Hematopoietic multipotent progenitor cell treated with erythropoietin and hydrocortisone succinate and interleukin-3 and kit ligand, for 4 days (in vitro differentiated cells): ENCODE data around the gene PDLIM4.
A peak's percentile ranks its signal among the peaks of the same experiment; 100 is the strongest.

Source experiments
- DNase-seq: peaks from one replicate; pipeline ENCODE4 v3.0.0-alpha.2; 2015

PDLIM4 gene, protein sequence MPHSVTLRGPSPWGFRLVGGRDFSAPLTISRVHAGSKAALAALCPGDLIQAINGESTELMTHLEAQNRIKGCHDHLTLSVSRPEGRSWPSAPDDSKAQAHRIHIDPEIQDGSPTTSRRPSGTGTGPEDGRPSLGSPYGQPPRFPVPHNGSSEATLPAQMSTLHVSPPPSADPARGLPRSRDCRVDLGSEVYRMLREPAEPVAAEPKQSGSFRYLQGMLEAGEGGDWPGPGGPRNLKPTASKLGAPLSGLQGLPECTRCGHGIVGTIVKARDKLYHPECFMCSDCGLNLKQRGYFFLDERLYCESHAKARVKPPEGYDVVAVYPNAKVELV

DNA sequence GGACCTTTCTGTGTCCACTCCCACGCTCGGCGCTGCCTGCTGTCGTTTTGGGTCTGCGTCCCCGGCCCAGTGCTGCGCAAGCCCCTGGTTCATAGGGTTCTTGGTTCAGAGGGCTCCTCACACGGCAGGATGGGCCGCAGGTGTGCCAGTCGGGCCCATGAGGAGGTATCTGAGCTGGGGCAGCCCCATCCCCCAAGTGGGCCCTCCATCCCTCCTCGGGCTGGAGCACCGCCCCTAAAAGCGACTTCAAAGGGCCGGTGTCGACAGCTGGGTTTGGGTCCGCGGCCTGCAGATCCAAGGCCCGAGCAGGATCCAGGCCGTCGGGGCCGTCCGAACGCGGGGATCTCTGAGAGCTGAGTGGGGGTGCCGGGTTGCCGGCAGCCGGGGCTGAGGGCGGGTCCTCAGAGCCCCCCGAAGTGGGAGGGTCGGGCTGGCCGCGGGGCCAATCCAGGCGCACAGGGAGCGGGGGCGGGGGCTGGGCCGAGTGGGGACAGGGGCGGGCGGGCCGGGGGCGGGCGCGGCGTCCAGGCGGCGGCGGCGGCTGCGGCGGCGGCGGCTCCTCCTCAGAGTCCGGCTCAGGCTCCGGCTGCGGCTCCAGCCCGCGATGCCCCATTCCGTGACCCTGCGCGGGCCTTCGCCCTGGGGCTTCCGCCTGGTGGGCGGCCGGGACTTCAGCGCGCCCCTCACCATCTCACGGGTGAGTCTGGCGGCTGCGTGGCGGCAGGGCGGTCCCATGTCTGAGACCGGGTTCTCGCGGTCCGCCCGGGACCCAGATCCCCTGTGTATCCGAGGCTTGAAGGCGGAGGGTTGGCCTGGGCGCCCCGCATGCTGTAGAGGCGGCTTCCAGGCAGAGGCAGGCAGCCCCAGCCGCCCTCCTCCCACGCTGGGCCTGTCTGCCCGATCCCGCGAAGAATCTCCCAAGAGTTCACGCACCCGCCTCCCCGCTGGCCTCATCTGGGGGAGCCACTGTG lies at the start of gene PDLIM4:
PDLIM4 (plus strand) TSS at position 566 of the 971 bp plus-strand sequence; CDS start at position 605, 39 bp downstream.
- no peak for DNase-seq

DNA sequence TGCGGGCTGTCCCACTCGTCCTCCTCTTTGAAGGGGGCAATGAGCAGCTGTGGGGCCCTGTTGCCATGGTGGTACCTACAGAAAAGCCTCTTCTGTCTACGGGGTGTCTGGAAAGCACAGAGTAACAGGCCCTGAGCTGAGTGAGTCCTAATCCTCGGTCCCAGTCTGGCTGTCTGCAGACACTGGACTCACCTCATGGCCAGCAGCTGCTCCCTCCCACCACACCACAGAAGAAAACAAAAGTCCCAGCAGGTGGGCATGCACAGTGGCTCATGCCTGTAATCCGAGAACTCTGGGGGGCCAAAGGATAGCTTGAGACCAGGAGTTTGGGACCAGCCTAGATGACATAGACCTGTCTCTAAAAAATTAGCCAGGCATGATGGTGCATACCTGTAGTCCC lies 49.7 kb upstream of the PDLIM4 start:
- DNase-seq: no peak

DNA sequence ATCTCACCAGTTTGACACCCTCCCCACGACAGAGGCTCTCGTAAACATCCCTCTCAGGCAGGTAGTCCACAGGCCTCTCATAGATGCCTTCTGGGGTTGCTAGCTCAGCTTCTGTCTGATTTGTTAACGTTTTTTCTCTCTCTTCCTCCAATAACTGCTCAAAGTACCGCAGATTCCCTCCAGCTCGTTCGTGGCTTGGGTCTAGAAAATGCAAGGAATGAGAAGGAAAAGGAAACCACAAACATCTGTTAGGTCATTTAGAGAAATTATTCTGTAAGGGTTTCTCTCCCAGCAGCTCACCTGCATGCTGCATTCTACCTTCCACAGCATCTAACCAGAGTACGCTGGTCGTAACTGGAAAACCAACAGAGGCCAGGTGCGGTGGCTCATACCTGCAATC lies 48.4 kb upstream of the PDLIM4 start:
- no peak for DNase-seq

DNA sequence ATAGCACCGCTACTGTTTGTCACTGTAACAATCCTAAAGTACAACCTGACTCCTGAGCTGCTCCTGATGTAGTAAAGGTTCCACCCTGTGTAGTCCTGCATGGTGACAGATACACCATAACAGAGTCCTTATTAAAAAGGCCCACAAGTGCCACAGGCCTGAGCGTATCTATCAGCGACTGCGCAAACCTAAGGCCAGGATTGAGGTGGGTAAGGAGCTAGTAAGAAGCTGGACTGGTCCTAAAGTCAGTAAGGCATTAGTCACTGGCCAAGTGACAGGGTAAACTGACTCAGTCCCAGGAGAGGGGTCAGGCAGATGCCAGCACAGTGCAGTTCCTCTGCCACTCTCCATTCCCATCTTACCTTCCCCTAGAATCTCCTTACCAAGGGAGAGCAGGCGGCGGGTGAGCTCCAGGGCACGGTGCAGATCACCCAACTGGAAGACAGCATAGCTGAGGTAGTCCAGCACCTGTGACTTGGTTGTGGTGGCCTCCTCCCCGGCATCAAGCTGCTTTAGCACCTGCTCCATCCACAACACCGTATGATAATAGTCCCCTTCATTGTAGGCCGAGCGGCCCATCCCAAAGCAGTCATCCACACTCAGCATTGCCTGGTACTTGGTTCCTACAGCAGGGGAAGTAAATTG lies 47.5 kb upstream of the PDLIM4 start:
- no peak for DNase-seq

DNA sequence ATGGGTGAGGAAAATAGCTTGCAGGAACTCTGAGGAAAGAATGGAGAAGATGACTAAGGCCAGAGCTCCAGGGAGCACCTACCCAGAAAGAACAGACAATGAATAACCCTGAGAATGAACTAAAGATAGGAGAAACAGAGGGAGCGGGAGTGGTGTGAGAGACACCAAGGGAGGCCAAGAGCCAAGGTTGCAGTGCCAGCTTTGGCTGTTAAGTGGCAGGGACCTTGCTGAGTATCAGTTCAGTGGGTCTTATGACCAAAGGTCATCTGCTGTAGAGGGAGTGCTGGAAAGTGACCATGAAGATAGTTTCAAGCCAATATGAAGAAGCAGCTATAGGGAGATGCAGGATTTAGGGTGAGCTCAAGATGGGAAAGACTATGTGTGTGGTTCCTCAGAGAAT lies 46.6 kb upstream of the PDLIM4 start:
- no peak for DNase-seq

DNA sequence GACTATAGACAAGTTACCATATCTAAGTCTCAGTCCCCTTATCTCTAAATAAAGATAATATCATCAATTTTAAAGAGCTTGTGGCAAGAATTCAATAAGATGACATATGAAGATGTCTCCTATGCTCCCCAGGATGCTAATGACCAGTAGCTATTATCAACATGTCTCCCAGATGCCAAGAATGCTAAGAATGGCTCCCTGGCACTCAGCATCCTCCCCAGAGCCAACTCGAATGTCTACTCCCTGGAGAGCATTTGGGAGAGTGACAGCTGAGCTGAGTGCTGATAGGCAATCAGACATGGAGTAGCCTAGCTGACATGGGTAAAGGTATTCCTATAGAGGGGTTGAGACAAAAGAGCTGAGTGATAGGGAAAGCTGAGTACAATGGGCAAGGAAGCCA lies 45.7 kb upstream of the PDLIM4 start:
- DNase-seq: no peak

DNA sequence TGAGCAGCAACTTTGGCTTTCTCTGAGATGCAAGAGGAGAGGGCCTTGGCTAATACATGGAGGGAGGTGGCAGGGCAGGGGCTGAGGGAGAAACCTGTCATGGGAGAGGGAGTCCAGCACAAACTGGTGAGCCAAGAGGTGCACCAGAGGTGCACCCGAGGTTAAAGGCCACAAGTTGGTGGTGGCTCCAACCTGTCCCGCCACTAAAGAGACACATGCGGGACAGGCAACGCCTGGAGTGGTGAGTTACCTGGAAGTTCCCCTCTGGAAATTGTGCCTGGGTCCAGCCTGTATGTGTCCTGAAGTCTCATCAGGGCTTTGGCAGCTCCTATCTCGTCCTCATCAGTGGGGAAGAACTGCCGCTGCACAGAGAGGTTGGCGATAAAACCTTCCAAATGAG lies 43.8 kb upstream of the PDLIM4 start:
- DNase-seq: no peak

DNA sequence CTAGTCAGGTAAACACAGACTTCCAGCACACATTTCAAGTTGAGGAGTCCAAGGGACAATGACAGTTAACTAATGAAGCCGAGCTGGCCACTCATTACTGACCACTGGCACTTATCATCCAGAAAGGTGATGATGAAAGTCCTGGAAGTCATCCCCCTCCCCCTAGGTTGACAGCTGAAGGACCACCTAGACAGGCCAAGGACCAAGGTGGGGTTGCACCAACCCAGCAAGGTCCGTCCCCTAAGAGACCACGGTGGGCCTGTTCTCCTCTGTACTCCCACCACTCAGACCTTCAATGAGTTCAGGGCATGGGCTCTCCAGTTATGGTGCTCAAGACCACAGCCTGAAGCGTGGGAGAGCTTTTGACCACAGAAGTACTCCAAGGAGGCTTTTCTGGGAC lies 43.0 kb upstream of the PDLIM4 start:
- no peak for DNase-seq

DNA sequence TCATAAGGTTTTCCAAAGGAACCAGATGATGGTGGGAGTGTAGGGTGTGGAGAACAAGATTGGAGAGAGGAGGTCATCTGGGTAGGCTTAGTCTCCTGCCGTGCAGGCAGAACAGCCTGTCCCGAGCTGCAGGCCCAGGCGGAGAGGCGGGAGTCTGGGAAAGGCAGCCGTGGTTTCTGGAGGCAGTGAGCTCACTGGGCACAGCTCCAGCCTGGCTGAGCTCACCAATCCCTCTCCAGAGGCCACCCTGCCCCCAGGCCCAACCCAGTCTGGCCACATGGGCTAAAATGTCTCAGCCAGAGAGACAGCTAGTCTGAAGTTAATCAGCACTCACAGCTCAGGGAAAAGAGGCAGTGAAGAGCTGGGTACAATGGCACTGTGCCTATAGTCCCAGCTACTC lies 42.2 kb upstream of the PDLIM4 start:
- DNase-seq: no peak

DNA sequence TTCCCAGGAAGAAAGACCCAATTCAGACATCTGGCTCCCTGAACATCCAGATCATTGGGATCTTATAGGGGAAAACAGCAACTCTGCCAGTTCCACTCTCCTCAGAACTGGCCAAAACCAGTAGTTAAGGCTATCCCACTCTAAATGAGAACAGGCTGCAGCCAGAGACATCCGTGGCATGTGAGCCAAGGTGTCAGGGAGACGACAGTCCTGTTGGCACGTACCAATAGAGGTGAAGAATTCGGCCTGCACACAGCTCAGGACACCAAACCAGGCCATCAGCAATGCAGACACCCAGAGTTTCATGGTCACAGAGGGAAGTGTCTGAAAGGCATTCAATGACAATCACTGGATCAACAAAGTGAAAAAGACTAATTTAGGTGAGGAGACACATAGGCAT lies 39.2 kb upstream of the PDLIM4 start:
- no peak for DNase-seq

DNA sequence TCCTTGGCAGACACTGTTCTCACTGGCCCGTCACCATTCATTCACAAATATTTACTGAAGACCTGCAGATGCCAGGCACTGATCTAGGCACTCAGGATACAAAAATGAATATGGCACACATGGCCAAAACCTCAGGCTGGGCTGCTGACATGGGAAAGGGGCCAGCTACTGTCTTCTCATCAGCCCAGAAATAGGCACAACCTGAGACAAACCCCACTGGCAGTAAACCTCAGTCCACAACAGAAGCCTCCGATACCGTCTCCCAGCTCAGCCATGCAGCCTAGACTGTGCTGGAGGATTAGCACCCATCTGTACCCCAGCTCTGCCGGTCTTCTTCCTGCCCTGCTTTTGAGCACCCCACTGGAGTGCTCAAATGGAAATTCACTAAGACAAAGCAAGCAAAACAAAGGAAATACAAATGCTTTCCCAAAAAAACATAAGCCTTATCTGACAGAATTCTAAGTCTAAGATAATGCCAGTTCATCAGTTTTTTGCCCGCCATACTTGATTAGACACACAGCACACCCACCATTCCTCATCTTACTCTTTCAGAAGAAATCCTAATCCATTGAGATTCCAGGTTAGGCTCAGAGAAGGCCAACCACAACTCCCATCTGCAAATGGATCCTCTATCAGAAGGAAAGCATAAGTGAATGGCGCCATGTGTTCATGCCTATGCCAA lies 38.1 kb upstream of the PDLIM4 start:
- no peak for DNase-seq

DNA sequence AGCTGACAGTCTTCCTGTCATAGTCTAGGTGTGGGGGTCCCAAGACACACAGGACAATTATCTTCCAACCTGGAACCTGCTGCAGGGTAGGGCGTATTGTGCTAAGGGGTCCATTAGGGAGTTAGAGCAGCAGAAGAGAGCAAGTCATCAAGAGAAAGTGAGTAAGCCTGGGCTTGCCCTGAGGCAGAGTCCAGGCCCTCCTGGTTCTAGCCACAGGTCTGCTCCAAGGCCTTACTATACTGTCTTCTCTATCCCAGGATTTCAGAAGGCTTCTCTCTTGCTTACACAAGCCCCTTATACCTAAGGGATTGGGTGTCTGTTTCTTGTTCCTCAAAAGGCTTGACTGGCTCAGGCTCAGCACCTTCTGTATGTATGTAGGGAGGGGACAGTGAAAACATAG lies 37.5 kb upstream of the PDLIM4 start:
- DNase-seq: no peak

DNA sequence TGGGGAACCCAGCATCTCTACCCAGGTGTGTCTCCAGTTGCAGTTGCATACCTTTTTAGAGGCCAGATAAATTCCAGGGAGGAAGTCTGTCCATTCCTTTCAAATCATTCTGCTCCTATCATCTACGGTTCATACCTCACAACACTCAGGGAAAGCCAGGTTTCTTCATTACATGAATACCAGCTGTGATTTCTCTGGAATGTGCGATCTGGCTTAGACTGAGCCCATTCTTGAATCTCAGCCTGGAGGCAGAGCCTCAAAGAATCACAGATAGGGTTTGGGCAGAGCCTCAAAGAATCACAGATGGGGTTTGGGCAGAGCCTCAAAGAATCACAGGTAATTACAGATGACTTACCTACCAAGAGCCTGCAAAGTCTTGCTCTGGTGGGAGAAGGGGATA lies 37.0 kb upstream of the PDLIM4 start:
- no peak for DNase-seq

DNA sequence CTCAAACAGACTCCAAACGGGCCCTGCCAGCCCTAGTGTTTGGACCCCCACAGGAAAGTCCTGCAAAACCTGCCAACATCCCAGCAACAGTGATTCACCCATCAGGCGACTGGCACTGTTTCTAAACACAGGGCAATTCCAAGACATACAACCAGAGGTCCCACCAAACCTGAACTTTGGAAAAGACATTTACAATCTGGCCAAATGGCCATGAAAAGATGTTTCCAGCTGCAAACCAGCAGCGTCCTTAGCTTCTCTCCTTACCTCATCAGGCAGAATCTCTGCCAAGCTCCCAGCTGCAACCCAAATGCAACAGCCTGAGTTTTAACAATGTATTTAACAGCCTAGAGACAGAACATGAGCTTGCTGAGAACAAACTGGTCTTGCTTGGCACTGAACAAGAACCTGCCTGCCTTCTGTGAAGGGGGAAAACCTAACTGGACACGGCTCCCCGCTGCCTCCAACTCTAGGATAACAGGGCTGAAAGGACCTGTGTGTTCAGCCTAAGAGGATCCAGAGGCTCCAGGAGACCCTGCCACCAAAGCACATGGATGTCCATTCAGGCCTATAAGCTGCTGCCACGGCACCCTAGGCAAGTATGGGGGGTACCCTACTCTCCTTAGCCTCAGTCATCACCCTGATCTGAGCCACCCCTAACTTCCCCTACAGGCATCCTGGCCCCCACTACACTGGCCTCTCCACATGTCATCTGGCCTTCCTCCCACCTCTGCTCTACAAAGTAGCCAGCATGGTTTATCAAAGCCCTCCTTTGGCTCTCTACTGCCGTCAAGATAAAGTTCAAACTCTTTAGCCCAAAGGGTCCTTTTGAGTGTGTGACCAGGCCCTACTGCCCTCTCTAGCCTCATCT lies 35.5 kb upstream of the PDLIM4 start:
- no peak for DNase-seq

DNA sequence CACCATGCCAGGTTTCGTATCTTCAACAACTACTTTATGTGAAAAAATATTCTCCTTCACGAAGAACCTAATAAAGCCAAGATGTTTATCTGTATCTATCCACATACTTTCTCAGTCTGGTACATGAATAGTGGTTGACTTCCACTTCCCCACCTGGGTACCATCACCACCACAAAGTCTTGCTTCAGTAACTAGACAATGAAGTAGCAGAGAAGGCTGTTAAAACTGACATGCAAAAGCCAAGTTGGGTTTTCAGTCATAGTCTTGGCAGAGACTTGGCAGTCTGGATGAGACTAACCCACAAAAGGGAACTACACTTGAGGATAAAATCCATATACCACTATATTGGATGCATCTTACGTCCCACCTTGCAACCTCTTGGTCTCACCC lies 34.9 kb upstream of the PDLIM4 start:
- no peak for DNase-seq

DNA sequence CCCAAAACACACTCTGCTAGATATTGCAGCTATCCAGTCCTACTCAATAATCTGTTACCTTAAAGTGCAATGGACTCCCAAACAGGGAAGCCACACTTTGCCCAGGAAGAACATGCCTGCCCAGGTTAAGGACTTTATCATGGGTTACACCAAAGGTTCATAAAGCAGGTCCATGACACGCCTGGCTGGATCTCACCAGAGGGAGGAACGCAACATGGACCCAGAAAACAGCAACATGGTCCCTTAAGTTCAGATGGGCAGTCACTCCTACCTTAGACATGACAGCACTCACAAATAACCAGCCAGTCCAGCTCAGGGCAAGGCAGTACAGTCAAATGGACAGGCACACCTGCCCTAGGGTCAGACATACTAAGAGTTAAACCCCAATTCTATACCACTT lies 33.6 kb upstream of the PDLIM4 start:
- DNase-seq: no peak

DNA sequence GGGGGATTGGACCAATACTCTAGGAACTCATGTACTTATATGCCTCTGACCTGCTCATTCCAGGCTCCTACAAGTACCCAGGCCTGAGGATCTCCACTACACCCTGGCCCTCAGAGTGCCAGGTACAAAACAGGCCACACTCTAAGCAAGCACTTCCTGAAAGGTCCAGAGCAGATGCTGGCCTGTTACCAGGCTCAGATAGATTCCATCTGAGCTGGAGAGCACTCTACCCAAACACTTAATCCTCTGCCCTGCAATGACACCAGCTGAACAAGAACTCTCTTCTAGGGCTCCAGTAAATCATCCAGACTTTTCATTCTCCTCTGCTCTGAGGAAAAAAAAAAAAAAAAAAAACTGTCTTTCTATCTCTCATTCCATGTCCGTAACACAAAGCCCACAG lies 32.8 kb upstream of the PDLIM4 start:
- no peak for DNase-seq

DNA sequence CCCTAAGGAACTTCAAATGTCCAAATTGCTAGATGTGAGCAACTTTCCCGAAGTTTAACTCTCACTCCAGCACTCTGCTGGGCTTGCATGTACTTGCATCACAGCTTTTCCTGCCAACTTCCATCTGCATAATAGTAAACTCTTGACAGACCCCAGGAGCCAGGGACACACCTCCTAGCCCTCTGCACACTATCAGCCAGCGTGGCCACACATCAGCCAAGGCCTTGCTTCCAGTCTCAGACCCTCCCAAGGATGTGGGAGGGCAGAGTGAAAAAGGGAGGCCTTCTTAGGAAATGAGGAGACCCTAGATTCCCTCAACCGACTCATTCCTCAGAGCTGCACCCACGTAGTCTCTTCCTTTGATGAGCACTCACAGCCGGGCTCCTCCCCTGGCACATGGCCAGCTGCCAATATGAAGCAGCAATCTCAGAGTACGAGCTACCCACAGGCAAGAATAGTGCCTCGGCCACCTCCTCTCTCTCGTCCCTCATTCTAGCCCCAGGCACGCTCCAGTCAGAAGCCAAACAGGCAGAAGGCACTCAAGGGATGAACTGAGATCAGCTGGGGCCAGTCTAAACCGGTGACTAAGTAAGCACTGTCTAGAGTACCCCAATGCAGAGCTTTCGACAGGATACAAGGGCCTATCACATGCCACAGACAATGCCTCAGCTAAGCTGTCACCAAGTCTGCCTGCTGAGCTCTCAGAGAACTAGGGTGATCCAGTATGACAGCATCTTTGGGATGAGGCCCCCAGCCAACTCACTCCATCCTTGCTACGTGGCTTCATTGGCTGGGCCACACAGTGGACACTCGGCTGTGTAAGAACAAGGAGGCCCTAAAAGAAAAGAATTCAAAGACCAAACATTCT lies 32.1 kb upstream of the PDLIM4 start:
- peak; percentile 62 for DNase-seq

DNA sequence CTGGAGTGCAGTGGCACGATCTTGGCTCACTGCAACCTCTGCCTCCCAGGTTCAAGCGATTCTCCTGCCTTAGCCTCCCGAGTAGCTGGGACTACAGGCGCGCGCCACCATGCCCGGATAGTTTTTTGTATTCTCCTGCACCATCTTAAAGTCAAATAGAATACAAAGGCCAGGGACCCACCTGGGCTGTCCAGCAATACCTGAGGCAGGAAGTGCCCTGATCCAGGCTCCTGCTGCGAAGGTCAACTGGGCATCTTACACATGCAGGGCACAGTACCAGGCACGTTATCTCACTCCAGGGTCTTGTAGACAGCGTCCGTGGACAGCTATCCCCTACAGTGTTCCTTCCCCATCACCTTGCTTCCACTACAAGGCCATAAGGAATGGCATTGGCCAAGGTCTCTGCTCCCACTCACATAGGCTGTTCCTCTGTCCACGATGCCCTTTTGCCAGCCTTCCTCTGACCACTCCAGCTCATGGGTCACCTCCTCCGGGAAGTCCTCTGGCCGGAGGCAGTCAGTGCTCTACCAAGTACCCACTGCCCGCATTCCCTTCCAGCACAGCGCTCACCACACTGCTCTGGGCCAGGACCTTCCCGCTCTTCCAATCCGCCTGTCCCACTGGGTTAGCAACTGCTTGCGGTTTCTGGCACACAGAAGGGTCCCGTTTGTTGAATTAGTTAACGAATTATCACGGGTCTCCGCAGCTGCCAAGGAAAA lies 30.8 kb upstream of the PDLIM4 start:
- no peak for DNase-seq

DNA sequence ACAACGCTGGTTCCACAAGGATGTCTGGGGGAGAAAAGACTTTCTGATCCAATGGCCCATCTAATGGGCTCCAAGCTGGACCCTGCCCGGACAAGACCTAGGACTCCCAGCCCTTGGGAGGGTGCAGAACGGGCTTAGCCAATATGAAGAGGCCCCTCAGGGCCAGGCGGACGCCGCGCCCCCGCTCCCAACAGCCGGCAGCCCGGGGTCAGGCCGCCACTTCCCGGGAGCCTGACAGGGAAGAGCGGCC lies 30.3 kb upstream of the PDLIM4 start:
- no peak for DNase-seq
